GM04503 (cell line): ENCODE results near the gene STAT6.

Experiments
- DNase-seq: peaks from one replicate; pipeline ENCODE4 v3.0.0-alpha.2; 2012; ENCODE audit warnings: low read depth

The STAT6 gene

GRCh38 chr12:57145460-57146059, 34.4 kb upstream of the STAT6 start:
- DNase-seq = no peak

GRCh38 chr12:57143454-57143853, 32.3 kb upstream of the STAT6 start:
- no peak for DNase-seq

GRCh38 chr12:57142727-57143126, 31.6 kb upstream of the STAT6 start:
- DNase-seq = no peak

GRCh38 chr12:57142121-57142520, 31.0 kb upstream of the STAT6 start:
- no peak for DNase-seq

GRCh38 chr12:57141249-57141648, 30.1 kb upstream of the STAT6 start:
- DNase-seq = no peak

GRCh38 chr12:57139796-57140649, 28.9 kb upstream of the STAT6 start:
- no peak for DNase-seq

GRCh38 chr12:57138526-57139272, 27.5 kb upstream of the STAT6 start:
- DNase-seq = no peak

GRCh38 chr12:57135527-57136326, 24.6 kb upstream of the STAT6 start:
- DNase-seq = no peak

GRCh38 chr12:57134949-57135348, 23.8 kb upstream of the STAT6 start:
- no peak for DNase-seq

GRCh38 chr12:57133916-57134315, 22.8 kb upstream of the STAT6 start:
- no peak for DNase-seq

- no peak for DNase-seq
Observed at GRCh38 chr12:57133013-57133569, 21.9 kb upstream of the STAT6 start.

- DNase-seq = no peak
Observed at GRCh38 chr12:57131896-57132744, 21.0 kb upstream of the STAT6 start.

GRCh38 chr12:57130941-57131340, 19.8 kb upstream of the STAT6 start:
- no peak for DNase-seq

GRCh38 chr12:57129889-57130288, 18.7 kb upstream of the STAT6 start:
- DNase-seq = no peak

GRCh38 chr12:57129321-57129842, 18.2 kb upstream of the STAT6 start:
- DNase-seq = no peak

GRCh38 chr12:57128519-57129247, 17.5 kb upstream of the STAT6 start:
- no peak for DNase-seq

GRCh38 chr12:57127726-57128518, 16.8 kb upstream of the STAT6 start, which contains the start of gene LRP1:
LRP1 (plus strand) TSS chr12:57128483; CDS start chr12:57128965, 482 bp downstream.
- no peak for DNase-seq

GRCh38 chr12:57127101-57127725, 16.1 kb upstream of the STAT6 start:
- no peak for DNase-seq
